ENCODE data around the gene HOGA1. TPM values are rescaled to one million over a fixed set of nuclear protein-coding genes. Genes with fewer than 3 reads are reported as not detected.

HOGA1 gene
- total RNA-seq, 2 experiments from 2014 or later = not detected

DNA sequence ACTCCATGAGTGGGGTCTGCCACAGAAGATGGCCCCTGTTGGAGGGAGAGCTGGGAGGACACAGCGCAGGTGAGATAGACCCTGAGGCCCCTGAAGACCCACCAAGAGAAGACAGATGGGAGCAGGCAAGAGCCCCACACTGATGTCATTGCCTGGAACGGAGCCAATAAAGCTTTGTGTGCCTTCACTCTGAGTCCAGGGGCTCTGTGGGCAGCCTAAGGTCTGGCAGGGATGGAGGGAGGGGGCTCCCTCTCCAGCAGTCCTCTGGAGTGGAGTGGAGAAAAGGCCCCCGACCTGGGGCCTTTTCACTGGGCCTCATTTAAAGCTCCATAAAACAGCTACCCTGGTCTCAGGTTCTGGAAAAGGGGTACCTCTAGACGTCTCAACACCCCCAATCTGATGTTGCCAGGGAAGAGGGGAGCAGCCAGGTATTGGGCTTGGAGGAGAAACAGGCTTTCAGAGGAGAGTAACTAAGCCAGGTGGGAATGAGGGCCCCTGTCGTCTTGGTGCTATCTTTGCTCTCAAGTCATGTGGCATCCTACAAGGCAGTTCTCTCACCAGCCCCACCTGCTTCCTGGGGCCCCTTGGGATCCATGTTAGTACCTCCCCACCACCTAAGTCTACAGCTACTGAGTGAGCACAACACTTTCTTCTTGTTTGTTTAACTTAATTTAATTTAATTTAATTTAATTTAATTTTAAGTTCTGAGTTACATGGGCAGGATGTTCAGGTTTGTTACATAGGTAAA lies 6.7 kb downstream of the HOGA1 start:
- Mint-ChIP-seq H3K36me3 (ENCODE audit: low read depth) (no peaks in the 10 kb centered on the region), H3K4me3 (no peak overlapping the region), H3K27ac (no peak overlapping the region), H3K9me3 (no peaks in the 10 kb centered on the region), H3K4me1 (peaks cover 8% of the 10 kb centered on the region), H3K27me3 (no peaks in the 10 kb centered on the region)
- CTCF ChIA-PET = interaction anchor here (0.6 to 2.3 kb wide), 9 partner anchors 9 to 174 kb away, joined by 3 to 9 read pairs (median 5); partner anchors contain the start of gene ANKRD2
- POLR2A ChIA-PET = no interaction called here
- DNase-seq = no peak

GRCh38 chr10:97593421-97593820 lies 9.2 kb downstream of the HOGA1 start:
- Mint-ChIP-seq H3K27ac (no peak overlapping the region), H3K36me3 (ENCODE audit: low read depth) (no peaks in the 10 kb centered on the region), H3K4me1 (peaks cover 8% of the 10 kb centered on the region), H3K4me3 (no peak overlapping the region), H3K9me3 (no peaks in the 10 kb centered on the region), H3K27me3 (no peaks in the 10 kb centered on the region)
- no peak for DNase-seq
- POLR2A ChIA-PET = no interaction called here
- CTCF ChIA-PET = interaction anchor here (1.1 kb wide), 1 partner anchor 9 kb away, joined by 3 read pairs; no protein-coding TSS in a partner anchor

GRCh38 chr10:97596101-97597082 lies 12.2 kb downstream of the HOGA1 start:
- ChIA-PET CTCF (interaction anchor here (1.0 to 1.5 kb wide), 4 partner anchors 9 to 23 kb away, joined by 3 to 6 read pairs (median 5); no protein-coding TSS in a partner anchor), POLR2A (no interaction called here)
- DNase-seq = no peak
- Mint-ChIP-seq H3K4me3 (no peak overlapping the region), H3K4me1 (no peaks in the 10 kb centered on the region), H3K27me3 (no peaks in the 10 kb centered on the region), H3K27ac (no peak overlapping the region), H3K9me3 (no peaks in the 10 kb centered on the region), H3K36me3 (ENCODE audit: low read depth) (no peaks in the 10 kb centered on the region)

DNA sequence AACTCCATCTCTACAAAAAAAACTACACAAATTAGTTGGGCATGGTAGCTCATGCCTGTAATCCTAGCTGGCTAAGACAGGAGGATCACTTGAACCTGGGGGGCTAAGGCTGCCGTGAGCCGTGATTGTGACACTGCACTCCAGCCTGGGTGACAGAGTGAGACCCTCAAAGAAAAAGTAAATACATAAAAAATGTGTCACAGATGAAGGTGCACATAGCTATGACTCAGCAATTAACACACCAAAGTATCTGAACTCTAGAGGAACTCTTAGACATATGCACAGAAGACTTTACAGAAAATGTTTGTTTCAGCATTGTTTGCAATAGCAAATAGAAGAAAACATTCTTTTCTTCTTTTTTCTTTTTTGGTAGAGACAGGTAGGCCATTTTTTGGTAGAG lies 13.6 kb downstream of the HOGA1 start:
- Mint-ChIP-seq H3K9me3 (no peaks in the 10 kb centered on the region), H3K27me3 (no peaks in the 10 kb centered on the region), H3K27ac (no peak overlapping the region), H3K36me3 (ENCODE audit: low read depth) (no peaks in the 10 kb centered on the region), H3K4me1 (no peaks in the 10 kb centered on the region), H3K4me3 (no peak overlapping the region)
- POLR2A ChIA-PET = no interaction called here
- no peak for DNase-seq
- CTCF ChIA-PET = interaction anchor here (0.9 kb wide), 1 partner anchor 26 kb away, joined by 3 read pairs; no protein-coding TSS in a partner anchor

GRCh38 chr10:97598407-97599271 lies 14.4 kb downstream of the HOGA1 start:
- Mint-ChIP-seq H3K4me3 (no peak overlapping the region), H3K9me3 (no peaks in the 10 kb centered on the region), H3K27ac (no peak overlapping the region), H3K36me3 (ENCODE audit: low read depth) (no peaks in the 10 kb centered on the region), H3K4me1 (no peaks in the 10 kb centered on the region), H3K27me3 (no peaks in the 10 kb centered on the region)
- DNase-seq = no peak
- POLR2A ChIA-PET = no interaction called here
- CTCF ChIA-PET = interaction anchor here (0.9 to 1.2 kb wide), 2 partner anchors 27 to 103 kb away, joined by 3 read pairs; no protein-coding TSS in a partner anchor

DNA sequence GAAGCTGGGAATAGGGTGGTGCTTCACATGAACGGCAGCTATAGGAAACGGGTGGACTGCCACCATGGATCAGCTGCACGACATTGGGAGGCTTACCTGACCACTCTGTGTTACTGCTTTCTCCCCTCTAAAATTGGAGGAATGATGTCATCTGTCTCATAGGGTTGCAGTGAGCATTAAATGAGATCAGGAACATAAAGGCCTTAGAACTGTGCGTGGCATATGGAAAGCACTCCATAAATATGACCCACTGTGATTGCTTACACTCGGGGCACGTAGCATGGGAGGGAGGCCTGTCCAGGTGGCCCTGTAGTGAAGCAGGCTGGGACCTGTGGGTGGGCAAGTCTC lies 15.1 kb downstream of the HOGA1 start:
- Mint-ChIP-seq H3K9me3 (no peaks in the 10 kb centered on the region), H3K27ac (no peak overlapping the region), H3K27me3 (no peaks in the 10 kb centered on the region), H3K4me1 (no peaks in the 10 kb centered on the region), H3K4me3 (no peak overlapping the region), H3K36me3 (ENCODE audit: low read depth) (no peaks in the 10 kb centered on the region)
- POLR2A ChIA-PET = no interaction called here
- CTCF ChIA-PET = interaction anchor here (1.2 to 1.5 kb wide), 3 partner anchors 9 to 103 kb away, joined by 3 read pairs; partner anchors contain the start of genes C10orf62 and HOGA1
- DNase-seq = no peak

DNA sequence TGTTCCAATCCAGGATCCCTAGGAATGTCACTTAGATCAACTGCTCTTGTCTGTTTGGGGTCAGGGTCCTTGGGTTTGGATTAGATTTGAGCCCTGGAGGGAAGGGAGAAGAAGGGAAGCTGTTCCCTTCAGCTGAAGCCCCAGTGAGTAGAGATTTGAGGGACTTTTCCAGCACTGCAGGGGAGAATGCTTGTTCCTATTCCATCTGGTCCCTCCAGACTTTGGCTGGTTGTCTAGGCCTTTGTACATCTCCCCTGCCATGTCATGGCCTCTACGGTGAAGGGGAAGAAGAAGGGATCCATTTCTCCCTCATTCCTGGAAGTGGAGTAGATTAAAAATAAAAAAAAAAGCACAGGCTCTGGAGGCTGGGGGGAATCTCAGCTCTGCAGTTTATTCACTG lies 16.4 kb downstream of the HOGA1 start:
- no peaks in the 10 kb centered on the region for H3K9me3 Mint-ChIP-seq
- ChIA-PET POLR2A (interaction anchor here (0.6 kb wide), 1 partner anchor 11 kb away, joined by 5 read pairs; no protein-coding TSS in a partner anchor), CTCF (interaction anchor here (0.5 to 1.9 kb wide), 4 partner anchors 9 to 46 kb away, joined by 3 to 5 read pairs (median 4); partner anchors contain the start of gene C10orf62)
- no peaks in the 10 kb centered on the region for H3K4me1 Mint-ChIP-seq
- no peak for DNase-seq
- no peaks in the 10 kb centered on the region for H3K36me3 Mint-ChIP-seq (ENCODE audit: low read depth)
- no peak overlapping the region for H3K27ac Mint-ChIP-seq
- no peak overlapping the region for H3K4me3 Mint-ChIP-seq
- peaks cover under 1% of the 10 kb centered on the region for H3K27me3 Mint-ChIP-seq

DNA sequence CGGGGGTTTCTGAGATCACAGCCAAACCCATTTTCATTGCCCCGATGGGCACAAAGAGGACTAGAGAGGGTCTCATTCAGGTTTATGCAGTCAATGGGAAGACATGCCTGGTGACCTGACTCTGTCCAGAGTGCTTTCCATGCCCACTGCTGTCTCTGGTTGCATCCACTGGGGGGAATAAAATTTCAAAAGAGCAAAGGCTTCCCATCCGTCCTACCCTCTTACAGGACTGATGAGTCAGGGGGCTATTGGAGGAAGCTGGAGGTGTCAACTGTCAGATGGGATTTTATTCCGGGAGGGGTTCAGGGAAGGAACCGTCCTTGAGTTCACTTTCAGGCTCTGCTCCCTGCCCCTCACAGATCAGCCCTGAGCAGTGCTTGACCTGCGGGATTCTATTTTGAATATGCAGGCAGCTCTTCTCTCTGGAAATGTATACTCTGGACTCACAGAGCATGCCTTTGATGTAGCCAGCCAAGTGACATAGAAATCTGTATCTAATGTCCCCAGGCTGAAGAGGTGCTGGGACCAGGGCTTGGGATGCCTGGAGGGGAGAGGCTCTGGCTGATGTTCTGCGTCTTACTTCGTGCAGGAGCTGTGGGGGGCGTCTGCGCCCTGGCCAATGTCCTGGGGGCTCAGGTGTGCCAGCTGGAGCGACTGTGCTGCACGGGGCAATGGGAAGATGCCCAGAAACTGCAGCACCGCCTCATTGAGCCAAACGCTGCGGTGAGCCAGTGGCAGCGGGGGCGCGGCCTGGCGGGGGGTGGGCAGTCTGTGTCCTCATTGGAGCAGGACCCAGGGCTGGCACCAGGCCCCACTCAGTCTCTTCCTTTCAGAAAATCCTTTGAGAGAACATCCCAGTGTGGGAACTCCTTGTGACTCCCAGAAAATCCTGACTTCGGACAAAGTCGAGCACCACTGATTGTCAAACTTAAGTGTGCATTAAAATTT lies 17.4 kb downstream of the HOGA1 start:
- CTCF ChIA-PET = interaction anchor here (1.9 kb wide), 1 partner anchor 10 kb away, joined by 4 read pairs; no protein-coding TSS in a partner anchor
- H3K4me1 Mint-ChIP-seq = no peaks in the 10 kb centered on the region

GRCh38 chr10:97607095-97607636 lies 23.0 kb downstream of the HOGA1 start:
- Mint-ChIP-seq H3K9me3 (no peaks in the 10 kb centered on the region), H3K4me3 (no peak overlapping the region), H3K4me1 (no peaks in the 10 kb centered on the region), H3K27me3 (peaks cover 3% of the 10 kb centered on the region), H3K36me3 (ENCODE audit: low read depth) (no peaks in the 10 kb centered on the region), H3K27ac (no peak overlapping the region)
- no peak for DNase-seq
- ChIA-PET POLR2A (no interaction called here), CTCF (interaction anchor here (0.6 to 1.2 kb wide), 2 partner anchors 18 to 53 kb away, joined by 3 to 4 read pairs; no protein-coding TSS in a partner anchor)

More for the DNA sequence above, 17.4 kb downstream of the HOGA1 start:
- Mint-ChIP-seq H3K27me3 (peaks cover 3% of the 10 kb centered on the region), H3K9me3 (no peaks in the 10 kb centered on the region), H3K4me3 (no peak overlapping the region), H3K36me3 (ENCODE audit: low read depth) (no peaks in the 10 kb centered on the region), H3K27ac (no peak overlapping the region)
- POLR2A ChIA-PET = interaction anchor here (0.6 kb wide), 1 partner anchor 10 kb away, joined by 5 read pairs; no protein-coding TSS in a partner anchor
- no peak for DNase-seq

GRCh38 chr10:97608991-97609561 lies 24.9 kb downstream of the HOGA1 start:
- Mint-ChIP-seq H3K4me1 (no peaks in the 10 kb centered on the region), H3K27ac (no peak overlapping the region), H3K36me3 (ENCODE audit: low read depth) (no peaks in the 10 kb centered on the region), H3K27me3 (peaks cover 3% of the 10 kb centered on the region), H3K9me3 (no peaks in the 10 kb centered on the region), H3K4me3 (no peak overlapping the region)
- POLR2A ChIA-PET = no interaction called here
- CTCF ChIA-PET = interaction anchor here (0.6 to 2.0 kb wide), 2 partner anchors 37 to 1602 kb away, joined by 3 to 8 read pairs; partner anchors contain the start of gene ANKRD2
- no peak for DNase-seq

DNA sequence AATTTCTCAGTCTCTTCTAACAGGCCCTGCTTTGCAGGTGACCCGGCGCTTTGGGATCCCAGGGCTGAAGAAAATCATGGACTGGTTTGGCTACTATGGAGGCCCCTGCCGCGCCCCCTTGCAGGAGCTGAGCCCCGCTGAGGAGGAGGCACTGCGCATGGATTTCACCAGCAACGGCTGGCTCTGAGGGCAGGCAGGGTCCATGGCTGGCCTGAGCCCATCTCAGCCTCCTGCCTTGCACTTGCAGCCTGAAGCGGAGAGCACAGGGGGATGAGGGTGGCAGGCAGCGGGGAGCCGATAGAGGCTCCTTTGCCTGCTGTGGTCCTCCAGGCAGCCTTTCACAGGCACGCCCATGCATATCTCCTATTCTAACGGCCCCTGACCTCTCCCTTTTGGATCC lies 27.3 kb downstream of the HOGA1 start:
- POLR2A ChIA-PET = interaction anchor here (0.5 kb wide), 1 partner anchor 10 kb away, joined by 5 read pairs; no protein-coding TSS in a partner anchor

More for the DNA sequence above, 27.3 kb downstream of the HOGA1 start:
- no peak overlapping the region for H3K27ac Mint-ChIP-seq
- H3K36me3 Mint-ChIP-seq (ENCODE audit: low read depth) = no peaks in the 10 kb centered on the region
- DNase-seq = no peak
- H3K4me1 Mint-ChIP-seq = no peaks in the 10 kb centered on the region
- H3K27me3 Mint-ChIP-seq = no peaks in the 10 kb centered on the region
- H3K9me3 Mint-ChIP-seq = no peaks in the 10 kb centered on the region
- no peak overlapping the region for H3K4me3 Mint-ChIP-seq
- CTCF ChIA-PET = interaction anchor here (0.9 to 2.2 kb wide), 3 partner anchors 11 to 40 kb away, joined by 5 to 11 read pairs (median 5); partner anchors contain the start of gene ANKRD2

Measured in activated CD4-positive, alpha-beta T cell treated with anti-CD3 and anti-CD28 coated beads, Interleukin-2, amount 10 ng/mL, durations not matched to agents 7 days and 5 days (primary cell).